ENCODE data around the gene ANLN. TPM values are rescaled to one million over a fixed set of nuclear protein-coding genes. Genes with fewer than 3 reads are reported as not detected.
A peak's percentile ranks its signal among the peaks of the same experiment; 100 is the strongest.

ANLN gene
- total RNA-seq, 4 donors from 2014 or later: 9.4 to 17.3 (median 13.5) TPM

GRCh38 chr7:36361227-36361626 is 28.4 kb upstream of the ANLN start:
- DNase-seq (ENCODE audit: low spot score in 2 of 2): no peak
- WGBS, 2 donors: 83 to 88% methylated on average over 4 of the region's 4 CpGs
- no peak overlapping the region for H3K4me3 ChIP-seq (ENCODE audit: low read depth, poor library complexity, severe bottlenecking)
- TF ChIP-seq POLR2A (IDR thresholded peaks at IDR 0.05): no peak
- TF ChIP-seq, protein P1, sequence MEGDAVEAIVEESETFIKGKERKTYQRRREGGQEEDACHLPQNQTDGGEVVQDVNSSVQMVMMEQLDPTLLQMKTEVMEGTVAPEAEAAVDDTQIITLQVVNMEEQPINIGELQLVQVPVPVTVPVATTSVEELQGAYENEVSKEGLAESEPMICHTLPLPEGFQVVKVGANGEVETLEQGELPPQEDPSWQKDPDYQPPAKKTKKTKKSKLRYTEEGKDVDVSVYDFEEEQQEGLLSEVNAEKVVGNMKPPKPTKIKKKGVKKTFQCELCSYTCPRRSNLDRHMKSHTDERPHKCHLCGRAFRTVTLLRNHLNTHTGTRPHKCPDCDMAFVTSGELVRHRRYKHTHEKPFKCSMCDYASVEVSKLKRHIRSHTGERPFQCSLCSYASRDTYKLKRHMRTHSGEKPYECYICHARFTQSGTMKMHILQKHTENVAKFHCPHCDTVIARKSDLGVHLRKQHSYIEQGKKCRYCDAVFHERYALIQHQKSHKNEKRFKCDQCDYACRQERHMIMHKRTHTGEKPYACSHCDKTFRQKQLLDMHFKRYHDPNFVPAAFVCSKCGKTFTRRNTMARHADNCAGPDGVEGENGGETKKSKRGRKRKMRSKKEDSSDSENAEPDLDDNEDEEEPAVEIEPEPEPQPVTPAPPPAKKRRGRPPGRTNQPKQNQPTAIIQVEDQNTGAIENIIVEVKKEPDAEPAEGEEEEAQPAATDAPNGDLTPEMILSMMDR (IDR thresholded peaks at IDR 0.05): no peak
- intact Hi-C loops (cut with DNase I; ENCODE audit: low total_unique reads): no loop called here

DNA sequence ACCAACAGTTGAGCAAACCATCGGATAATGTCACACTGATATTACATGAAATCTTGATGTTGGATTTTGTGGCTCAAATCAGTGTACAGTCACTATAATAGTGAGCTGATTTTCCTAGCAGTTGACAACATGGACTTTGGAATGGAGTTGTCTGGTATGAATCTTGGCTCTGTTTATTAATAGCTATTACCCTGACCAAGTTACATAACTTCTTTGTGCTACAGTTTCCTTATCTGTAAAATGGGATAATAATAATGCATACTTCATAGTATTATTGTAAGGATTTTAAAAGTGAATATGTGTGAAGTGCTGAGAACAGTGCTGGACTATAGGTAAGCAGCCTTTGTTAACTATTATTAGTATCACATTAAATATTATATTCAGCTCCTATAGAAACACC is 26.1 kb upstream of the ANLN start:
- TF ChIP-seq, protein P1 (IDR thresholded peaks at IDR 0.05): no peak
- TF ChIP-seq POLR2A (IDR thresholded peaks at IDR 0.05): no peak
- DNase-seq (ENCODE audit: low spot score in 2 of 2): no peak
- 97 to 100% methylated on average over 1 of the region's 1 CpG for WGBS, 2 donors
- intact Hi-C loops (cut with DNase I; ENCODE audit: low total_unique reads): no loop called here
- no peak overlapping the region for H3K4me3 ChIP-seq (ENCODE audit: low read depth, poor library complexity, severe bottlenecking)

DNA sequence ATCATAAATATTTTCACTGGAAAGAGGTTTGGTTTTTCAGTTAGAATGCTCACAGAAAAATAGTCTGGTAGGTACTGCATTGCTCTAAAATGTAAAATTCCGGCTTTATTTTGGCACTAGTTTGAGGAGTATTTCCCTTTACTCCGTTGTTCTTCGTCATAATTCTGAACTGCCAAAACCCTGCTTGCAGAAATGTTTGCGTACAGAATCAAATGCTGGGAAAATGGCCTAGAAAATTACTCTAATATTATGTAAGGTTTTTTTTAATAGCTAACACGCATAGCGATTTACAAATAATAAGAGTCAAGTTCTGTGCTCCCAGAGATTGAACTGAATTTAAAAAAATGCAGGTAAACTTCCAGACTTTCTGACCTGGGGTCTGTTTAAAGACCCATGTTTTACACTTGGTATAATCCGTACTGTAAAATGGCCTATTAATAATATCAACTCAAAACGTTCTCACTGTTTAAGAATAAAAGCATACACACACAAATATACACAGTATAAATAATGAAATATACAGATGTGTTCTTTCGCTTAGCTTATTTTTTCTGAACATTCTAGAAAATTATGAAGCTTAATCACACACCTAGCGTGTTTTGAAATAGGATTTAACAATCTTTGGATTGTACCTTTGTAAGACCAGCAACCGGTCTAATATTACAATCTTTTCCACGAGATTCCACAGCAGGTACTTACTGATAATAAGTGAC is 23.5 kb upstream of the ANLN start:
- DNase-seq (ENCODE audit: low spot score in 2 of 2): no peak

DNA sequence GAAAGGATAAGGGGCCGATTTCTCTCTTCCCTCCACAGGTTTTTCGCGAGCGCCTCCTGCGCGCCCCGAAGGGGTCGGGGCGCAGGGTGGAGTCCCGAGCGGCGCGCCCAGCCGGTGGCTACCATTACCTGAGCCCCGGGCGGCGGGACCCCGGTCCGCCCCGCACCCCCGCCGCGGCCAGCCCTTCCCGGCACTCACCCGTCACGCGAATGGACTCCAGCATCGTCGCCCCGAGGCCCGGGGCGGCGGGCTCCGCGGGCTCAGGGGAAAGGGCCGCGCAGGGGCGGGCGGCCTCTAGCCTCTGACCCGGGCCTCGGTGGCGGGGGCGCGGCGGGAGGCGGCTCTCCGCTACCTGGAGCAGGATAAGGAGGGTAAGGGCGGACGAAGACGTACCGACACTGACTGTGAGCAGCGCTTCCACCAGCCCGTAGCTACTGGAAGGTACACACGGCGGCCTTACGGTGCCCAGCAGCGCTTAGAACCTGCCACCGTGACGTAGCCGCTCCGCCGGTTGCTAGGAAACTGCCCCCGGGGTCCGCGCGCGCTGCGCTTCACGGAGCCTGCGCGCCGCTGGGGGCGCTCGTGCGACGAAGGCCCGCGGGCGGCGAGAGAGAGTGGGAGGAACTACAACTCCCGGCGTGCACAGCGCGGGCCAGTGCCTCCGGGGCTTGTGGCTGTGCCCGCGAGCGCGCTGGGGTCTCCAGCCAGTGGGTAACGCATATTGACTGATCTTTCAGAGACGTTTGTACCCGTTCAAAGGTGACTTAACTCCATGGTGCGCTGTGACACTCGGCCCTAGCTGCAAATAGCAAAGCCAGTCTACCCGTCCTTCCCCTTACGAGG is 22.7 kb upstream of the ANLN start:
- intact Hi-C loops (cut with DNase I; ENCODE audit: low total_unique reads): no loop called here
- H3K4me3 ChIP-seq (ENCODE audit: low read depth, poor library complexity, severe bottlenecking): peak overlapping the region; percentile 73
- no peak for TF ChIP-seq POLR2A (IDR thresholded peaks at IDR 0.05)
- peak; percentile 72 to 96 for DNase-seq (ENCODE audit: low spot score in 2 of 2)
- 0 to 3% methylated on average over 30 to 55 of the region's 96 CpGs for WGBS, 2 donors

More for the DNA sequence above, 23.5 kb upstream of the ANLN start:
- no peak for TF ChIP-seq POLR2A (IDR thresholded peaks at IDR 0.05)
- TF ChIP-seq, protein P1 (IDR thresholded peaks at IDR 0.05): no peak
- WGBS, 2 donors: 44 to 50% methylated on average over 12 of the region's 12 CpGs
- H3K4me3 ChIP-seq (ENCODE audit: low read depth, poor library complexity, severe bottlenecking): peak overlapping the region; percentile 73
- intact Hi-C loops (cut with DNase I; ENCODE audit: low total_unique reads): no loop called here

GRCh38 chr7:36367561-36368077 is 22.0 kb upstream of the ANLN start:
- TF ChIP-seq, protein P1 (IDR thresholded peaks at IDR 0.05): no peak
- TF ChIP-seq POLR2A (IDR thresholded peaks at IDR 0.05): no peak
- WGBS, 2 donors: 63 to 64% methylated on average over 16 of the region's 16 CpGs
- intact Hi-C loops (cut with DNase I; ENCODE audit: low total_unique reads): no loop called here
- DNase-seq (ENCODE audit: low spot score in 2 of 2): no peak
- peak overlapping the region; percentile 73 for H3K4me3 ChIP-seq (ENCODE audit: low read depth, poor library complexity, severe bottlenecking)

- DNase-seq (ENCODE audit: low spot score in 2 of 2): no peak
- WGBS, 2 donors: 76 to 77% methylated on average over 3 of the region's 3 CpGs
- intact Hi-C loops (cut with DNase I; ENCODE audit: low total_unique reads): no loop called here
- TF ChIP-seq POLR2A (IDR thresholded peaks at IDR 0.05): no peak
- TF ChIP-seq, protein P1 (IDR thresholded peaks at IDR 0.05): no peak
- no peak overlapping the region for H3K4me3 ChIP-seq (ENCODE audit: low read depth, poor library complexity, severe bottlenecking)
Observed at GRCh38 chr7:36368496-36368895, 21.2 kb upstream of the ANLN start.

Measured in lower leg skin (tissue), 4 donors.